SK-N-SH (cell line): Measurements from ENCODE around the gene CAMK2N2. TPM values are rescaled to one million over a fixed set of nuclear protein-coding genes. Genes with fewer than 3 reads are reported as not detected.
A peak's percentile ranks its signal among the peaks of the same experiment; 100 is the strongest.

Source experiments
- CTCF ChIA-PET: fragments of 300-600, 350-600 bp; formaldehyde crosslinking; extraction: SDS; loops from one replicate; lab custom pipeline; 2021; lab: Yijun Ruan, JAX
- POLR2A ChIA-PET: fragments of 350-600 bp; sonication (Branson Sonifier 250); formaldehyde crosslinking; extraction: SDS; loops from one replicate; lab custom pipeline; 2020; ENCODE audit warnings: antibody characterized with exemption, inconsistent platforms; lab: Yijun Ruan, JAX
- DNase-seq: peaks from one replicate; pipeline ENCODE4 v3.0.0; 2012
- H2AFZ ChIP-seq: fragments of 200-600 bp; sonication (generic); 2 replicates; pipeline ENCODE4 v1.8.1; 2016; ENCODE audit warnings: antibody characterized with exemption, mild to moderate bottlenecking, low read depth
- H3F3A ChIP-seq: fragments of 200-600 bp; sonication (generic); replicated peaks from 2 replicates; pipeline ENCODE3; 2016; ENCODE audit warnings: antibody characterized with exemption, mild to moderate bottlenecking; ENCODE audit not compliant: insufficient read depth
- H3K27ac ChIP-seq, 2 experiments: fragments of 200-500 bp in 1 of 2; fragments of 200-600 bp in 1 of 2; sonication (Bioruptor generic) in 1 of 2; sonication (generic), shearing (Covaris generic) in 1 of 2; 2 replicates each; pipeline versions ENCODE4 v1.5.1 to v1.6.1; 2014 to 2016; ENCODE audit warnings: low read depth in 2 of 2, inconsistent platforms in 1 of 2, low read length in 1 of 2, mild to moderate bottlenecking in 1 of 2, mixed read lengths in 1 of 2
- H3K27me3 ChIP-seq: fragments of 200-600 bp; sonication (generic), shearing (Covaris generic); 2 replicates; pipeline ENCODE4 v1.6.1; 2016; ENCODE audit warnings: mixed run types; ENCODE audit not compliant: insufficient read depth
- H3K36me3 ChIP-seq, 2 experiments: fragments of 200-500 bp in 1 of 2; fragments of 200-600 bp in 1 of 2; sonication (Bioruptor generic) in 1 of 2; sonication (generic) in 1 of 2; replicated peaks in 1 of 2; 2 replicates each; pipeline versions ENCODE3 to v1.5.1; 2014 to 2016; ENCODE audit warnings: low read length in 1 of 2, mild to moderate bottlenecking in 1 of 2; ENCODE audit not compliant: insufficient read depth in 2 of 2, control insufficient read depth in 1 of 2
- H3K4me1 ChIP-seq, 2 experiments: fragments of 200-500 bp in 1 of 2; fragments of 200-600 bp in 1 of 2; sonication (Bioruptor generic) in 1 of 2; sonication (generic), shearing (Covaris generic) in 1 of 2; 2 replicates each; pipeline versions ENCODE4 v1.5.1 to v1.6.1; 2014 to 2016; ENCODE audit warnings: low read depth in 1 of 2, low read length in 1 of 2, mixed run types in 1 of 2; ENCODE audit not compliant: insufficient read depth in 2 of 2, control insufficient read depth in 1 of 2
- H3K4me2 ChIP-seq: fragments of 200-600 bp; sonication (generic), shearing (Covaris generic); 2 replicates; pipeline ENCODE4 v1.6.1; 2017; ENCODE audit warnings: mixed run types
- H3K4me3 ChIP-seq, 2 experiments: fragments of 200-500 bp in 1 of 2; fragments of 200-600 bp in 1 of 2; sonication (Bioruptor generic) in 1 of 2; sonication (generic), shearing (Covaris generic) in 1 of 2; 2 replicates each; pipeline versions ENCODE4 v1.5.1 to v1.8.1; 2014 to 2016; ENCODE audit warnings: low read depth in 2 of 2, inconsistent platforms in 1 of 2, low read length in 1 of 2, mild to moderate bottlenecking in 1 of 2, mixed read lengths in 1 of 2, moderate library complexity in 1 of 2
- H3K79me2 ChIP-seq: fragments of 200-600 bp; sonication (generic); 2 replicates; pipeline ENCODE4 v1.8.1; 2017; ENCODE audit warnings: mild to moderate bottlenecking; ENCODE audit not compliant: insufficient read depth
- H3K9ac ChIP-seq: fragments of 200-600 bp; sonication (generic); 2 replicates; pipeline ENCODE4 v1.6.1; 2017; ENCODE audit warnings: mixed run types
- H3K9me2 ChIP-seq: fragments of 200-600 bp; sonication (generic); 2 replicates; pipeline ENCODE4 v1.6.1; 2017; ENCODE audit warnings: mixed run types
- H3K9me3 ChIP-seq: fragments of 200-600 bp; sonication (generic); 2 replicates; pipeline ENCODE4 v1.6.1; 2017; ENCODE audit warnings: mixed run types, mild to moderate bottlenecking, moderate library complexity
- H4K20me1 ChIP-seq: fragments of 200-600 bp; sonication (generic); 2 replicates; pipeline ENCODE4 v1.6.1; 2017; ENCODE audit warnings: mild to moderate bottlenecking, mixed run types; ENCODE audit not compliant: insufficient read depth
- CTCF ChIP-seq: fragments of 200-600 bp; sonication (generic); IDR thresholded peaks from 2 replicates; pipeline ENCODE4 v1.6.1; 2017; ENCODE audit warnings: antibody characterized with exemption, mild to moderate bottlenecking, moderate library complexity
- EP300 ChIP-seq, 2 experiments: IDR thresholded peaks; 2 replicates each; pipeline versions ENCODE4 v1.4.0 to v1.6.1; 2012; ENCODE audit warnings: borderline replicate concordance in 1 of 2, low read depth in 1 of 2, low read length in 1 of 2
- GATA2 ChIP-seq: sonication (generic); formaldehyde crosslinking; IDR thresholded peaks from 2 replicates; pipeline ENCODE4 v1.5.0; 2020; ENCODE audit warnings: mild to moderate bottlenecking, missing genetic modification reagents
- IRF3 ChIP-seq: fragments of 150-350 bp; IDR thresholded peaks from 2 replicates; pipeline ENCODE4 v1.6.1; 2016; ENCODE audit warnings: mild to moderate bottlenecking, low read depth, low read length
- JUND ChIP-seq: IDR thresholded peaks from 2 replicates; pipeline ENCODE4 v1.4.0; 2012
- MEF2A ChIP-seq: IDR thresholded peaks from 2 replicates; pipeline ENCODE4 v1.4.0; 2012; ENCODE audit warnings: low read depth, borderline replicate concordance
- NFIC ChIP-seq: IDR thresholded peaks from 2 replicates; pipeline ENCODE4 v1.4.0; 2012; ENCODE audit warnings: borderline replicate concordance
- RCOR1 ChIP-seq: fragments of 150-350 bp; IDR thresholded peaks from 2 replicates; pipeline ENCODE4 v1.6.1; 2017; ENCODE audit warnings: antibody characterized with exemption, low read length
- RXRA ChIP-seq: IDR thresholded peaks from 2 replicates; pipeline ENCODE4 v1.4.0; 2012; ENCODE audit warnings: low read depth, mild to moderate bottlenecking, borderline replicate concordance
- SIN3A ChIP-seq: IDR thresholded peaks from 2 replicates; pipeline ENCODE4 v1.6.1; 2012; ENCODE audit warnings: low read depth, mild to moderate bottlenecking, low read length, moderate library complexity, borderline replicate concordance
- TCF12 ChIP-seq: IDR thresholded peaks from 2 replicates; pipeline ENCODE4 v1.4.0; 2012
- USF1 ChIP-seq: IDR thresholded peaks from 2 replicates; pipeline ENCODE4 v1.4.0; 2012; ENCODE audit warnings: low read depth, borderline replicate concordance
- WGBS: methylation state at CpG from one replicate; pipeline ENCODE4 v1.1.6; 2017; ENCODE audit warnings: low lambda C conversion rate; 5-methylcytosine and 5-hydroxymethylcytosine counted together
- polyA plus RNA-seq, 3 experiments: library from polyadenylated mRNA; depleted of rRNA; stranded (reverse); fragments of >200 nt; gene quantifications; 2 replicates each; pipeline ENCODE4 v1.2.3, GENCODE V29; 2012

Gene CAMK2N2
- polyA plus RNA-seq, 1 of the 3 experiments (the other 2 are of a cell fraction), result 2.2 TPM

- TF ChIP-seq RXRA, result no peak
- TF ChIP-seq NFIC, result no peak
- peak; percentile 67; the same call in 1 of the 2 replicates for TF ChIP-seq RCOR1
- peak; percentile 85 for TF ChIP-seq SIN3A
- no peak for TF ChIP-seq JUND
- no peak for TF ChIP-seq GATA2 (CRISPR knock-in tag)
- TF ChIP-seq CTCF, result no peak
- no peak for TF ChIP-seq IRF3
- TF ChIP-seq, all 33 proteins: peak for 14
Measured at GRCh38 chr3:184298759-184299487, 37.6 kb upstream of the CAMK2N2 start, which contains the start of gene PSMD2 (continued).

GRCh38 chr3:184296616-184297015, 35.3 kb upstream of the CAMK2N2 start:
- H3K9me3 ChIP-seq, result no peaks in the 10 kb centered on the region
- peaks cover 9 to 10% of the 10 kb centered on the region in 2 experiments; a peak in 3 of 4 replicates for H3K4me1 ChIP-seq
- peaks cover 26% of the 10 kb centered on the region for H3K79me2 ChIP-seq
- CTCF ChIA-PET, result interaction anchor here (1.4 kb wide), 1 partner anchor 11 kb away, joined by 5 read pairs; no protein-coding TSS in a partner anchor
- no peak overlapping the region for H3K4me2 ChIP-seq
- WGBS, result 92% methylated on average over 7 of the region's 7 CpGs
- no peak overlapping the region for H3K9ac ChIP-seq
- no peak overlapping the region for H2AFZ ChIP-seq
- H3F3A ChIP-seq, result peaks cover 22% of the 10 kb centered on the region
- no peak for DNase-seq
- TF ChIP-seq RCOR1, result no peak
- no peaks in the 10 kb centered on the region; the same call in 1 of the 2 replicates for H3K27me3 ChIP-seq
- POLR2A ChIA-PET, result no interaction called here
- H3K36me3 ChIP-seq, result peaks cover 13 to 14% of the 10 kb centered on the region in 2 experiments
- H3K4me3 ChIP-seq, result no peak overlapping the region
- H3K27ac ChIP-seq, result no peak overlapping the region
- H3K9me2 ChIP-seq, result no peaks in the 10 kb centered on the region
- peaks cover 13% of the 10 kb centered on the region for H4K20me1 ChIP-seq

GRCh38 chr3:184295771-184296170, 34.4 kb upstream of the CAMK2N2 start:
- Histone ChIP-seq H3F3A (peaks cover 21% of the 10 kb centered on the region), H3K27ac (no peak overlapping the region), H3K4me3 (no peak overlapping the region), H3K4me1 (peaks cover 7 to 9% of the 10 kb centered on the region in 2 experiments; a peak in 3 of 4 replicates), H3K79me2 (peaks cover 18% of the 10 kb centered on the region), H3K27me3 (no peaks in the 10 kb centered on the region; the same call in 1 of the 2 replicates), H3K9me3 (no peaks in the 10 kb centered on the region), H3K9me2 (no peaks in the 10 kb centered on the region), H2AFZ (no peak overlapping the region), H3K36me3 (peaks cover 6 to 7% of the 10 kb centered on the region in 2 experiments), H4K20me1 (peaks cover 5% of the 10 kb centered on the region), H3K4me2 (no peak overlapping the region), H3K9ac (no peak overlapping the region)
- POLR2A ChIA-PET, result interaction anchor here (0.6 kb wide), 1 partner anchor 169 kb away, joined by 4 read pairs; no protein-coding TSS in a partner anchor
- WGBS, result 37% methylated on average over 3 of the region's 3 CpGs
- no peak for TF ChIP-seq USF1
- TF ChIP-seq NFIC, result no peak
- no peak for TF ChIP-seq IRF3
- TF ChIP-seq EP300 (IDR thresholded peaks at IDR 0.05; ENCODE audit: borderline replicate concordance in 1 of 2, low read depth in 1 of 2, low read length in 1 of 2), result no peak
- no peak for TF ChIP-seq MEF2A
- no peak for TF ChIP-seq TCF12
- TF ChIP-seq RXRA, result no peak
- no peak for DNase-seq
- CTCF ChIA-PET, result interaction anchor here (0.7 to 1.4 kb wide), 2 partner anchors 10 to 68 kb away, joined by 5 read pairs; no protein-coding TSS in a partner anchor
